GM04503 (cell line): ENCODE results near the gene DIPK1A.

Experiments used
- DNase-seq: peaks from one replicate; pipeline ENCODE4 v3.0.0-alpha.2; 2012; ENCODE audit warnings: low read depth

The DIPK1A gene

GRCh38 chr1:92839442-92839841 is 121.8 kb downstream of the DIPK1A start:
- DNase-seq, result no peak

GRCh38 chr1:92838519-92838918 is 122.7 kb downstream of the DIPK1A start:
- DNase-seq, result no peak

- DNase-seq, result no peak
Measured at GRCh38 chr1:92837062-92837461, 124.2 kb downstream of the DIPK1A start.

GRCh38 chr1:92834617-92835016 is 126.6 kb downstream of the DIPK1A start:
- no peak for DNase-seq

- DNase-seq, result no peak
Measured at GRCh38 chr1:92833840-92834239, 127.4 kb downstream of the DIPK1A start.

- DNase-seq, result no peak
Measured at GRCh38 chr1:92832537-92833114, 128.6 kb downstream of the DIPK1A start.

- peak; percentile 75 for DNase-seq
Measured at GRCh38 chr1:92831762-92832536, 129.3 kb downstream of the DIPK1A start, which contains the start of gene RPL5. Gene RPL5 (plus strand): TSS chr1:92832040. CDS start chr1:92832115, 75 bp downstream.

- DNase-seq, result no peak
Measured at GRCh38 chr1:92831368-92831761, 129.9 kb downstream of the DIPK1A start.

- no peak for DNase-seq
Measured at GRCh38 chr1:92826792-92827191, 134.5 kb downstream of the DIPK1A start.

- no peak for DNase-seq
Measured at GRCh38 chr1:92822879-92823278, 138.4 kb downstream of the DIPK1A start.

- no peak for DNase-seq
Measured at GRCh38 chr1:92820551-92820950, 140.7 kb downstream of the DIPK1A start.

- DNase-seq, result no peak
Measured at GRCh38 chr1:92820024-92820423, 141.2 kb downstream of the DIPK1A start.

- DNase-seq, result no peak
Measured at GRCh38 chr1:92817986-92818764, 143.1 kb downstream of the DIPK1A start.

GRCh38 chr1:92817137-92817697 is 144.0 kb downstream of the DIPK1A start:
- no peak for DNase-seq

- DNase-seq, result no peak
Measured at GRCh38 chr1:92816732-92817131, 144.5 kb downstream of the DIPK1A start.

GRCh38 chr1:92808381-92808780 is 152.9 kb downstream of the DIPK1A start:
- no peak for DNase-seq

GRCh38 chr1:92805216-92805615 is 156.0 kb downstream of the DIPK1A start:
- no peak for DNase-seq

GRCh38 chr1:92804721-92805201 is 156.5 kb downstream of the DIPK1A start:
- peak; percentile 70 for DNase-seq

- DNase-seq, result no peak
Measured at GRCh38 chr1:92803140-92803887, 157.9 kb downstream of the DIPK1A start.

GRCh38 chr1:92797961-92798360 is 163.3 kb downstream of the DIPK1A start:
- no peak for DNase-seq

- DNase-seq, result no peak
Measured at GRCh38 chr1:92797297-92797696, 164.0 kb downstream of the DIPK1A start.

GRCh38 chr1:92795166-92795565 is 166.1 kb downstream of the DIPK1A start:
- no peak for DNase-seq
